Measurements from ENCODE around the gene SH3RF1. TPM values are rescaled to one million over a fixed set of nuclear protein-coding genes. Genes with fewer than 3 reads are reported as not detected.
A peak's percentile ranks its signal among the peaks of the same experiment; 100 is the strongest.

SH3RF1 gene
- total RNA-seq, 2 donors from 2014 or later: 66.1 to 76.6 TPM

DNA sequence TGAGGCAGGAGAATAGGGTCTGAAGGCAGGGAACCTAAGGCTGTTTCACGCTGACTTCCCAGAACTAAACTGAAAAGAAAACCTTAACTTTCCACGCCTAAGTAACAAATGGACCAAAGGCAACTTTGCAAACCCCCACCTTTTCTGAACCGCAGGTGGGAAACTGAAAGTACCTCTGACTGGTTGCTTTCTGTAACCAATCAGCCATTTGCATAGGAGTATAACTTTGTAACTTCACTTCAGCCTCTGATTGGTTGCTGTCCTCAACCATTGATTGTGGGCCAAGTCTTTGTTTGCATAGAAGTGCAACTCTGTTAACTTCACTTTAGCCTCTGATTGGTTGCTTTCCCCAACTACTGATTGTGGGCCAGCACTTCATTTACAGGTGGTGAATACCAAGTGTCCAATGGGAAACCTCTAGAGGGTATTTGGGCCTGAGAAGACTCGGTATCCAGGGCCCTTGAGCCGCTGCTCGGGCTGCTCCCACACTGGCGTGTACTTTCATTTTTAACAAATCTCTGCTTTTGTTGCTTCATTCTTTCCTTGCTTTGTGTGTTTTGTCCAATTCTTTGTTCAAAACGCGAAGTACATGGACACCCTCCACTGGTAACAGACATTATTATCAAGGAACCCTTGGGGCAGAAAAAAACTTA is 139.1 kb downstream of the SH3RF1 start:
- ATAC-seq: no peak
- no peak for DNase-seq
- intact Hi-C loops (cut with DNase I, micrococcal nuclease): no loop called here

DNA sequence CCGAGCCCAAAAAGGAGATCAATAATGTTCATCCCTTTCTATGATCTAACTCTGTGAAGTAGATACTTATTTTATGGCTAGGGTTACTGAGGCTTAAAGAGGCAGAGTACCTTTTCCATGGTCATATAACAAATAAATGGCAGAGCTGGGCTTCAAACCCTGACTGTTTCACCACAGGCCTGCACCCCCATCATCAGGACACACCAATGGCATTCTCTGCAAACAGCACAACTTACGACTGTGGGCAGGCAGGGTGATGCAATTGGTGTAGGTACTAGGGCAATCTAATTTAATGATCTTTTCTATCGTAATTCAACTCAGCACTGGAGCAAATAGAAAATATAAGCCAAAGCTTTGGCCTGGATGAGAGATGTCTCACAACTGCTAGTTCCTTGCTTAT is 141.9 kb downstream of the SH3RF1 start:
- ATAC-seq (peak; percentile 44), DNase-seq (no peak)
- intact Hi-C loops (cut with DNase I, micrococcal nuclease): no loop called here

DNA sequence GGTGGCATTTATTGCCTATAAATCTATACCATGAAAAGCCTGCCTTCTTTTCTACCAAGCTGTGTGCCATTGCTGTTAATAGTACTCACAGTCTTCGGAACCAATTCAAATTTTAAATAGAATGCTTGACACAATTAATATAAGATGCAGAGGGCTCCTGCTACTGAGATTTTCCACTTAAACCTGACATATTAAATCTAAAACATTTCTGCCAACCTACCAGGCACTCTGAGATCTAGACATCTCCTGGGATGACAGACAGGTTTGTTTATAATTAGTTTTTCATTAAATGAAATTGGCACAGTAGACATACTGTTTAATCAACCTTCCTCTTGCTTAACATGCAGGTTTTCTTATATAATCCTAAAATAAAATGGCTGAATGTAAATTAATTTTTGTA is 143.4 kb downstream of the SH3RF1 start:
- ATAC-seq (no peak), DNase-seq (no peak)
- intact Hi-C loops (cut with DNase I, micrococcal nuclease): no loop called here

DNA sequence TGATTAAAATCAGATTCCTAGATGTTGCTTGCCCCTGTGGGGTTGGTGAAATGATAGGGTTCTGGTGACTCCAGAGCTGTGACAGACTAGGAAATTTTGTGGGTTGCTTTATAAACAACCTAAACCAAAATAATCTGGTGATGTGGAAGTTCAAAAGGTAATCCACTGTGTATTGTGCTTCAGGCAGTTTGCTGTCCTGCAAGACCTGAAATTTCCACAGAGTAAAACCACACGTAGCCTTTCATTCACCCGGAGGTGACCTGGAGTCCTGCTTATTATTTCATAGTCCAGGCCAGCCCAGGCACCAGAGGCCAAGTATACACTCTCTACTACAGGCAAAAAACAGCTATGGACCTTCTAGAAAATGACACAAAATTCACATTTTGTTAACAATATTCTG is 146.1 kb downstream of the SH3RF1 start:
- no peak for ATAC-seq
- no peak for DNase-seq
- intact Hi-C loops (cut with DNase I, micrococcal nuclease): no loop called here

DNA sequence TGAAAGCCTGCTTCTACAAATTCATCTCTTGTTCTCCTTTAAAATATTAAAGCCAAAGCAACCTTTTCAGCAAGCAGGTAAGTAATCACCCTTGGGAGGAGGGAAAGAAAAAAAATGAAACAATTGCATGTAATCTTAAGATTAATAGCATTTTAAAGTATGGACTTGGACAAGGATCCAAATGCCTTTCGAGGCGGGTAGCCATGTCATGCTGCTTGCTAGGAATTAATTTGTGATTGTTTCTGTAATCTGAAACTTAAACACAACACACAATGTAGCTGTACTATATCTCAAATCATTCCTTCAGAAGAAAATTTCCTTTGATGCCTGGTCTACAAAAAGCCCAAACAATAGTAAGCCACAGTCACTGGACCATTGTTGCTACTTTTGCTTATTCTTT is 148.3 kb downstream of the SH3RF1 start:
- ATAC-seq: no peak
- intact Hi-C loops (cut with DNase I, micrococcal nuclease): no loop called here
- no peak for DNase-seq

DNA sequence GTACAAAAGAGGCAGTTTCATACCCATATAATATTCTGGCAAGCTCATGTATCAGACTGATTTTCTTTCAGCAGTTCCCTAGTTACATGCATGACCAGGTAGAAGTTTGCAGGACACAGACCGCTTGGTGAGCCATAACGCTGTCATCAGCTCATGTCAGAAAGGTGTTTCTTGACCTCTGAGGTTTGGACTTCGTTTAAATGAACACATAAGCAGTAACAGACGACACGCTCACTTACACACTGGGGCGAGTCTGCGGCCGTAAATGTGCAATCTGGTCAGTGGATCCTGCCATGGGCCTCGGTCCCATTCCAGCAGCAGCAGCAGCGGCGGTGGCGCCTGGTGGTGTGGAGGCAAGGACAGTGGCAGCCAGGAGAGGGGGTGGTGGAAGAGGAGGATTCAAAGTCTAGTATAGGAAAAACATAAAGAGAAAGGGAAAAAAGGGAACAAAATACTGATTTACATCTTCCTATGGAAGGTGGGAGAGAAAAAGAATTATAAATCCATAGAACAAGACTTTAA is 148.8 kb downstream of the SH3RF1 start:
- intact Hi-C loops (cut with DNase I, micrococcal nuclease): no loop called here
- peak; percentile 12 for ATAC-seq
- no peak for DNase-seq

DNA sequence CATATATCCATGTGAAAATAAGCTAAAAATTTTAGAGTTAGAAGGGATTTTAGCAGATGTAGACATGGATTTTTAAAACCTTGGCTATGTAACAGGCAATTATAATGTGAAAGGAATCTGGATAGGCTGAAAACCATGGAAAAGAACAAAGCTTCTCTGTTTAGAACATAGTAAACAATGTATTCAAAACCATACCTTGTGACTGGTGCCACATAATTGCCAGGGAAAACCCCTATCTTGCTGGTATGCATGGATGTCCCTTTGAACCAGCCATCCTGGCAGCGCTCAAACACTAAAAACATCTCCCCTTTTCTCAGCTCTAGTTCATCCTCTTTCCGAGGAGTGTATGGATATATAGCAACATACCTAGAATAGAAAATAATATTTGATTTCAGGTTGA is 150.1 kb downstream of the SH3RF1 start:
- DNase-seq (no peak), ATAC-seq (no peak)
- intact Hi-C loops (cut with DNase I, micrococcal nuclease): no loop called here

DNA sequence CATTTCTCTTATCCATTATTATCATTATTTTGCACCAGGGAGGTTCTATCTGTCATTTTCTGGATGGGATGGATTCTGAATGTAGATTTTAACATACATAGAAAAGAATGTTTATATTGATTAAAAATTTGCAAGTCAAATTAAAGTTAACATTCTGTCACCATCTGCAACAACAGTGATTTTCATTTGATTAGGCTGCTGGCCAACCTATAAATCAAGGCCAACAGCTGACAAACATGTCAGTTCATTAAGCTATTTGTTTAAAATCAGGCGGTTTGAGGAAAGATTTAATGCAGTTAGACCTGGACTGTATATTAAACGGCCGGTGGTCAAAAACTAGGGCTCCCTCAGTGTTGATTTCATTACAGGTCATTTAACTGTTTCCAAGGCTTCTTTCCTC is 151.2 kb downstream of the SH3RF1 start:
- DNase-seq (no peak), ATAC-seq (no peak)
- intact Hi-C loops (cut with DNase I, micrococcal nuclease): no loop called here

DNA sequence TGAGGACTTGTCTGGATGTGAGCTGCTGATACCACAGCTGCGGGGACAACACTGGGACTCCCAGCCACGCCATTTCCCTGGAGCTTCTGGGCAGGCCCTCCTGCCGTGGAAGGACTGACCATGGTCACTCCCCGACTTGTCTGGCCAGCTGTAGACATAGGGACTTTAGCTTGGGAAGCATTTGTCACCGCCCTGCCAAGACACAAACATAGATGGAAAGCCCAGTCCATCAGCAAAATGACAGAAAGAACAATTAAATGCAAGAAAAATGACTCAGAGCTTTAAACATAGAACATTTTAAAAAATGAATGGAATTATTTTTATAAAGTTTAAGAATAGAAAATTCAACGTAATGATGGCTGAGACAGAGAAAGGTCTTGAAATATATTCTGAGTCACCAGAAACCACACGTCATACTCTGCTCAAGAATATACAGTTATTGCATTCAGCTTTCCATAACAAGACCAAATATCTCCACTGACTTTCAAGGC is 153.1 kb downstream of the SH3RF1 start:
- intact Hi-C loops (cut with DNase I, micrococcal nuclease): no loop called here
- DNase-seq (no peak), ATAC-seq (no peak)

DNA sequence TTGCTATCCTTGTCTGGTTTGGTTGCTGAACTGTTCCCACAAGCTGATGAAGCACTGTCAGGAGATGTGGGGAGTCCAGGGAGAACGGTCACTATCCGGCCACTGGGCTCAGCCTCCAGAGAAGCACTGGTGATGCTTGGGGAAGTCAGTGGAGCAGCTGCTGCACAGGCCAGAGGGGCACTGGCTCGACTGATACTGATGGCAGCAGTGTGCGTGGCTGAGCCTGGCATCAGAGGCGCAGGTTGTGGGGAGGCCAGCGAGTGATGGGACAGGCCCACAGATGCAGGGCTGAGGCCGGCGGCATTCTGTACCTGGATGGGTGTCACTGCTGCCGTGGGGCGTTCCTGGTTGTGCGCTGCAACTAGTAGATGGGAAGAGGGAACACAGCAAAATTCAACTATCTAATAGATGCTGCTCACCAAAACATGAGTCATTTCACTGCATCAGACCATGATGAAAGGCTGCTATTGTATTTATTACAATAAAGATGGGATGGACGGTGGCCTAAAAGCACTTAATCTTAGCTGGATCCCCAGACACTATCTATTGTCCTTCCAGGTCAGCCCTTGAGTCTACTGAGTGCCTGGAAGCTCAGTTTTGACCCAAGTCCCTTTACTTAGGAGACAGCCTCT is 154.4 kb downstream of the SH3RF1 start:
- intact Hi-C loops (cut with DNase I, micrococcal nuclease): no loop called here
- DNase-seq: no peak
- ATAC-seq: peak; percentile 1

DNA sequence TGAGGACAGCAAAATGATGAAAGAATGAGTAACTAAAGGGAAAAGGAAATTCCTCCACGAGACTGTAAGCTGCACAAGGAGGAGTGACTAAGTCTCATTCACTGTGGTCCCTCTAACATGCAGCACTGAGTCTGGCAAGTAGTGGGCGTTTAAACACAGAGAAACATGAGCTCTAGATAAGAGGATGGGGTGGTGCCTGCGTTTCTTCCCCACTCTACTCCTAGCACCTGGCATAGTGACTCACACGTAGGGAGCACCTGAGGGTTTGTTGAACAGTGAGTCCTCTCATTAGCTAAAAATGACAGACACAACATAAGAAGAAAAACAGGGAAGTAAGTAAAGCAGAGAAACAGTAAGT is 154.9 kb downstream of the SH3RF1 start:
- DNase-seq (peak in 1 of 2 donors; percentile 60), ATAC-seq (peak; percentile 71)
- intact Hi-C loops (cut with DNase I, micrococcal nuclease): no loop called here

DNA sequence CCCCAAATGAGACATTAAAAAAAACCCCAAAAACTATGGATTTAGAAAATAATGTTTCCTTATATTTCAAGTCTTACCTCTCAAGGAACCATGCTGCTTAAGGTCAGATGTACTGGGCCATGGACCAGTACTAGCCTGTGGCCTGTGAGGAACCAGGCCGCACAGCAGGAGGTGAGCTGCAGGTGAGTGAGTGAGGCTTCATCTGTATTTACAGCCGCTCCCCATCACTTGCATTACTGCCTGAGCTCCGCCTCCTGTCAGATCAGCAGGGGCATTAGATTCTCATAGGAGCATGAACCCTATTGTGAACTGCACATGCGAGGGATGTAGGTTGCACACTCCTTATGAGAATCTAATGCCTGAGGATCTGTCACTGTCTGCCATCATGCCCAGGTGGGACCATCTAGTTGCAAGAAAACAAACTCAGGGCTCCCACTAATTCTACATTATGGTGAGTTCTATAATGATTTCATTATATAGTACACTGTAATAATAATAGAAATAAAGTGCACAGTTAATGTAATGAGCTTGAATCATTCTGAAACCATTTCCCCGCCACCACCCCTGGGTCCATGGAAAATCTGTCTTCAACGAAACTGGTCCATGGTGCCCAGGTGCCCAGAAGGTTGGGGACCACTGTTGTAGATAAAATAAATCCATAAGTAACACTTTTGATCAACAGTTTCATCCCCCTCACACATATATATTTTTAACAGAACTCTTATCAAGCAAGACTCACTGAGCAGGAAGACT is 155.4 kb downstream of the SH3RF1 start:
- intact Hi-C loops (cut with DNase I, micrococcal nuclease): no loop called here
- peak; percentile 58 for ATAC-seq
- DNase-seq: peak in 1 of 2 donors; percentile 50

DNA sequence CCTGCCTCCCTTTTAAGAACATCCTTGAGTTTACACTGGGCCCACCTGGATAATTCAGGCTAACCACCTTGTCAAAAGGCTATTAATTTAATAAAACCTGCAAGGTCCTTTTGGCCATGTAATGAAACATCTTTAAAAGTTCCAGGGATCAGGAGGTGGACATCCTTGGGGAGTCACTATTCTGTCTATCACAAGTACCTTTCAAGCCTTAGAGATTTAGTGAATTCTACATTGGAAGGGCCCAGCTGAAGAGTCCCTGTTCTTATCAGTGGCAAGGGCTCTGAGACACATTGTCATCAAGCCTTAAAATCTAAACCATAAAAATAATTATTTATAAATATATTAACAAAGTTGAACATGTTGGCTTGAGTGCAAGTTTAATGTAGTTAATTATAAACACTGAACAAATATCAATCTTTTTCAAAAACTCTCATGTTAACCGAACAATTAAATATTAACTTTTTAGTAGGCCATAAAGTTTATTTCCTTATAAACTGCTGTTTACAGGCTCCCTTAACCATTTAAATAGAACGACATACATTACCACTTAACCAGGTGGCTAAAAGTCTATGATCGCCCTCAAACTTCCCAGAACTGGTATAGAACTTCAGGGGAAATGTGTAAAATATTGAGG is 156.3 kb downstream of the SH3RF1 start:
- intact Hi-C loops (cut with DNase I, micrococcal nuclease): no loop called here
- DNase-seq (no peak), ATAC-seq (peak; percentile 87)

DNA sequence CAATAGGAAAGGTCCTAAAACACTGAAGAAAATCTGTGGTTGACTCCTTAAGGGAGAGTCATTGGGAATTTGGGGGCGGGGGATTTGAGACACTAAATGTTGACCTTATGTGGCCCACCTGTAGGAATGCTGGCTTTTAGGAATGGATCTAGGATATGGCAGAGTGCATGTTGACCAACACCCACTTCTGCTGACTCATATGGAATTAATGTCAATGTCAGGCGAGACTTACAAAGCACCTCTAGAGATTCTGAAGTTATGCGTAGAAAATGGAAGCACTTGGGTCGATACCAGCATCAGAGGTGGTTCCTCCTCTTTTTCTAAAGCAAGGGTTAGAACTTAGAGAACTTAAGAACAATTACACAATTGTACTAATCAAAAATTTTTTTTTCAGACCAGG is 160.1 kb downstream of the SH3RF1 start:
- intact Hi-C loops (cut with DNase I, micrococcal nuclease): no loop called here
- DNase-seq: no peak
- ATAC-seq: no peak

DNA sequence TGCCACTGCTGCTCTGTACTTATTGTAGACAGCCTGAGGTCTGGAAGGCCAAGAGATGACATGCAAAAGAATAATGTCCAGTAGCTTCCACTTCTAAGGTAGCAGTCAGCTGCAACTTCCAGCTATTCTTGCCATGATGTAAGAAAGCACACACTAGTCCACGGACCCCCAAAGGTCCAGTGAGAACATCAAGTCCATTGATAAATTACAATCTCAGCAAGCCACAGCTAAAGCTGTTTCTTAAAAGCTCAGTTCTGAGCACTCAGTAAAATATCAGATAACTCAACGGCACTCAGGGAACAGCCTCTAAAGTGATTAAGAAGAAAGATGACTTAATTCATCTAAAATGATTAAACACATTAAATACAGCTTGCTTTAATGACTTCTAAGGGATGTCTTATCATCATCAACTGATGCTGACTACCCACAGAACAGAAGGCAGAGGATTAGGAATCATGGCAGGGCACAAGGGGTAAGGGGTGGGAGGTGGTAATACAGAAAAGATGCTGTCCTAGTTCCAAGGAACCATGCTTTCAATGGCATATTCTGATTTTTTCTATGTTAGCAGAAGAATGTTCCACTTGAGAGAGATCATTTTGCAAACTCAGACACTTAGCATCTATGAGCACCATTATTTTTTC is 161.6 kb downstream of the SH3RF1 start:
- intact Hi-C loops (cut with DNase I, micrococcal nuclease): no loop called here
- no peak for ATAC-seq
- no peak for DNase-seq

DNA sequence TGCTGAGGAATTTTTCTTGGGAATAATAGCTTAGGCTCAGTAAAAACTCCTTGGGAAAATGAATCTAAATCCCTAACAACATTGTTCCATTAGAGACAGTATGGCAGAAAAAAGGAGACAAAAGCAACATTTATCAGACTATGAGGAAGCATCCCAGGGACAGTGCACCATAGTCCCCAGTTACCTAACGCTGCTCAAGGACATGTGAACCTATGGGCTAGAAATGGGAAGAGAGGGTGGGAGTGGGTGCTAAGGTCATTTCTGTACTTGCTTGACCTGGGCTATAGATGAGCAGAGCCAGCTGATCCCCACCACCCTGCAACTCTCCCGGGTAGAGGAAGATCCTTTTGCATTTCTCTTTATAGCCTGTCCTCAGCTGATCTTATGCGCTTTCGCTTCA is 162.5 kb downstream of the SH3RF1 start:
- ATAC-seq: no peak
- no peak for DNase-seq
- intact Hi-C loops (cut with DNase I, micrococcal nuclease): no loop called here

DNA sequence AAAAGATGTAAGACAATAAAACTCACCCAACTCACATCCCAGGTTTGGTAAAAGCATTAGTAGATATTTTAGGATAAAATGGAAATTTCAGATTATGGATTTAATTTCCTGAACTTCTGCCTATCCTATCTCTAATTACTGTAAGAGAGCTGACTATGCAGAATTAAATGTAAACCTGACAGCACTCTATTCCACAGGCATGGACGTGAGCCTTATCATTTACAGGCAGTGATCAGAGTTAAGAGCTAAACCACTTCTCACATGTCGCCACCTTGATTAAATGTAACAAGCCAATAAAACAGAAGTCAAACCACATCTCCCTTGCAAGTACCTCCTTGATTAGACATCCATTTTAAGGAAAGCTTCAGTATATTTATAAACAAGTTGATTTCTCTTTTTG is 163.2 kb downstream of the SH3RF1 start:
- no peak for ATAC-seq
- intact Hi-C loops (cut with DNase I, micrococcal nuclease): no loop called here
- DNase-seq: no peak

DNA sequence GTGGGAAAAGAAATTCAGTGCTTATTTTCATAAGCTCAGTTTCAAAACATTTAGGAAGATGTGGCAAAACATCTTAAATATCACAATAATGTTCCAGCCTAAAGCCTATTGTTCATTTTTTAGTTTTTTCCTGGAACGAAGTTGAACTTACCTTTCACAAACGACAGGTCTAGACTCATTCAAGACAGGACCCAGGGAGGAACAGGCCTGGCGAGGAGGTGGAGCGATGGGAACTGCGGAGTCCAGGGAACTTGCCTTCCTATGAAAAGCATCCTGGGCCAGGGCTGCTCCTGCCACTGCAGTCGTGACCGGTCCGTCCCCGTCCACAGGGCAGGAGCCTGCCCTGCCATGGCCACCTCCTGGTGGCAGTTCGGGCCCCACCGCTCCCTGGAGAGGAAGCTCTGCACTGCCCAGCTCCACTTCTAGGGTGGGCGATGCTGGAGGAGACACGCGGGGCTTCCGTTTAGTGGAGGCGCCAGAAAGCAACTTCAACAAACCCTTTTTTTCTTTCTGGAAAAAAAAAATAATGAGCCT is 164.0 kb downstream of the SH3RF1 start:
- no peak for DNase-seq
- intact Hi-C loops (cut with DNase I, micrococcal nuclease): no loop called here
- no peak for ATAC-seq

DNA sequence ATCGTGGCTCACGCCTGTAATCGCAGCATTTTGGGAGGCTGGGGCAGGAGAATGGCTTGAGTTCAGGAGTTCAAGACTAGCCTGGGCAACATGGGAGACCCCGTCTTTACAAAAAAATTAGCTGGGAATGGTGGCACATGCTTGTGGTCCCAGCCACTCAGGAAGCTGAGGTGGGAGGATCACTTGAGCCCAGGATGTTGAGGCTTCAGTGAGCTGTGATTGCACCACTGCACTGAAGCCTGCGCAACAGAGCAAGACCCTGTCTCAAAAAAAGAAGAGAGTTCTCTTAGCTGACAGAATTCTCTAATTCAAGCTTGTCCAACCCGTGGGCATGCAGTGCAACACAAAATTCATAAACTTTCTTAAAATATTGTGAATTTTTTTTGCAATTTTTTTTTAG is 165.1 kb downstream of the SH3RF1 start:
- ATAC-seq (no peak), DNase-seq (no peak)
- intact Hi-C loops (cut with DNase I, micrococcal nuclease): no loop called here
